HepG2 (cell line): Measurements from ENCODE around the gene CAD. TPM values are rescaled to one million over a fixed set of nuclear protein-coding genes. Genes with fewer than 3 reads are reported as not detected.

Source experiments
- ARID5B ChIP-seq: IDR thresholded peaks from 2 replicates; pipeline ENCODE4 v1.4.0; 2020; ENCODE audit warnings: mild to moderate bottlenecking, missing genetic modification reagents
- ATF7 ChIP-seq, 2 experiments: fragments of 450-650 bp in 1 of 2; sonication (generic) in 1 of 2; formaldehyde crosslinking in 1 of 2; IDR thresholded peaks; 2 replicates each; pipeline versions ENCODE4 v1.4.0 to v1.6.1; 2016 to 2020; ENCODE audit warnings: antibody characterized with exemption in 1 of 2, mild to moderate bottlenecking in 1 of 2, missing genetic modification reagents in 1 of 2
- BRCA1 ChIP-seq: sonication (generic); formaldehyde crosslinking; IDR thresholded peaks from 2 replicates; pipeline ENCODE4 v1.4.0; 2020; ENCODE audit warnings: missing genetic modification reagents
- CBX5 ChIP-seq: sonication (generic); formaldehyde crosslinking; IDR thresholded peaks from 2 replicates; pipeline ENCODE4 v1.4.0; 2020; ENCODE audit warnings: missing genetic modification reagents, borderline replicate concordance
- CENPBD1 ChIP-seq: sonication (generic); formaldehyde crosslinking; IDR thresholded peaks from 2 replicates; pipeline ENCODE4 v1.8.0; 2022; ENCODE audit warnings: missing genetic modification reagents, low read depth, mild to moderate bottlenecking, borderline replicate concordance
- ETV6 ChIP-seq: sonication (generic); formaldehyde crosslinking; conservative IDR thresholded peaks from 2 replicates; pipeline ENCODE4 v1.4.0; 2020; ENCODE audit warnings: missing genetic modification reagents
- FOXA3 ChIP-seq: IDR thresholded peaks from 2 replicates; pipeline ENCODE4 v1.6.1; 2016; ENCODE audit warnings: missing genetic modification reagents, missing compliant biosample characterization
- HNRNPK ChIP-seq: fragments of 200-400 bp; formaldehyde crosslinking; IDR thresholded peaks from 2 replicates; pipeline ENCODE4 v1.6.1; 2018; ENCODE audit warnings: low read length, low read depth, moderate library complexity, mild to moderate bottlenecking; ENCODE audit not compliant: poor library complexity, severe bottlenecking
- MAFG ChIP-seq: sonication (generic); formaldehyde crosslinking; IDR thresholded peaks from 2 replicates; pipeline ENCODE4 v1.5.1; 2020; ENCODE audit warnings: mild to moderate bottlenecking, missing genetic modification reagents
- NFIC ChIP-seq: IDR thresholded peaks from 2 replicates; pipeline ENCODE4 v1.6.1; 2012; ENCODE audit warnings: mild to moderate bottlenecking, low read length, inconsistent platforms
- PHF21A ChIP-seq: sonication (generic); formaldehyde crosslinking; IDR thresholded peaks from 2 replicates; pipeline ENCODE4 v1.5.0; 2020; ENCODE audit warnings: mild to moderate bottlenecking, missing genetic modification reagents
- PLRG1 ChIP-seq: fragments of 450-650 bp; conservative IDR thresholded peaks from 2 replicates; pipeline ENCODE4 v1.6.1; 2016
- RBM22 ChIP-seq: fragments of 200-400 bp; formaldehyde crosslinking; optimal IDR thresholded peaks from 2 replicates; pipeline ENCODE3; 2017; ENCODE audit warnings: mild to moderate bottlenecking, low read length, moderate library complexity
- SIX4 ChIP-seq: sonication (generic); formaldehyde crosslinking; IDR thresholded peaks from 2 replicates; pipeline ENCODE4 v1.4.0; 2020; ENCODE audit warnings: missing genetic modification reagents
- SNAPC5 ChIP-seq: sonication (generic); formaldehyde crosslinking; IDR thresholded peaks from 2 replicates; pipeline ENCODE4 v1.8.1; 2023; ENCODE audit warnings: mild to moderate bottlenecking, missing genetic modification reagents, borderline replicate concordance
- TMF1 ChIP-seq: sonication (generic); formaldehyde crosslinking; IDR thresholded peaks from 2 replicates; pipeline ENCODE4 v1.8.1; 2022; ENCODE audit warnings: low read depth, missing genetic modification reagents
- XRCC5 ChIP-seq: fragments of 200-400 bp; formaldehyde crosslinking; optimal IDR thresholded peaks from 2 replicates; pipeline ENCODE3; 2017; ENCODE audit warnings: mild to moderate bottlenecking, low read length
- ZNF224 ChIP-seq: sonication (generic); formaldehyde crosslinking; IDR thresholded peaks from 2 replicates; pipeline ENCODE4 v1.5.0; 2020; ENCODE audit warnings: mild to moderate bottlenecking, missing genetic modification reagents
- ZNF256 ChIP-seq: sonication (generic); formaldehyde crosslinking; conservative IDR thresholded peaks from 2 replicates; pipeline ENCODE4 v1.4.0; 2020; ENCODE audit warnings: missing genetic modification reagents
- ZNF3 ChIP-seq: IDR thresholded peaks from 2 replicates; pipeline ENCODE4 v1.7.0; 2017; ENCODE audit warnings: inconsistent platforms
- ZNF337 ChIP-seq: sonication (generic); formaldehyde crosslinking; IDR thresholded peaks from 2 replicates; pipeline ENCODE4 v1.5.1; 2020; ENCODE audit warnings: missing genetic modification reagents, low read depth, mild to moderate bottlenecking, borderline replicate concordance
- ZNF557 ChIP-seq: sonication (generic); formaldehyde crosslinking; IDR thresholded peaks from 2 replicates; pipeline ENCODE4 v1.4.0; 2020; ENCODE audit warnings: missing genetic modification reagents
- ZSCAN22 ChIP-seq: sonication (generic); formaldehyde crosslinking; IDR thresholded peaks from 2 replicates; pipeline ENCODE4 v1.4.0; 2020; ENCODE audit warnings: mild to moderate bottlenecking, missing genetic modification reagents
- polyA plus RNA-seq, 8 experiments: library from polyadenylated mRNA; depleted of rRNA in 3 of 8; stranded (reverse) in 7 of 8; unstranded in 1 of 8; fragments of >200 nt; fragmentation: Illumina TruSeq in 4 of 8; extraction: Trizol in 4 of 8; gene quantifications; 2 replicates each; pipeline versions ENCODE4 v1.2.1 to v1.2.3, GENCODE V29; 2011 to 2016; ENCODE audit warnings: low read depth in 4 of 8, missing spikeins in 1 of 8, mixed read lengths in 1 of 8; ENCODE audit not compliant: insufficient read depth in 1 of 8
- total RNA-seq, 5 experiments: library from RNA; depleted of rRNA; stranded (reverse); fragments of >200 nt; fragmentation: Illumina TruSeq; extraction: Trizol; gene quantifications; 2 replicates each; pipeline ENCODE4 v1.2.3, GENCODE V29; 2016; ENCODE audit warnings: low read depth in 1 of 5
- TF ChIP-seq, protein P1 (sequence below): sonication (generic); formaldehyde crosslinking; IDR thresholded peaks from 2 replicates; pipeline ENCODE4 v1.4.0; 2020; ENCODE audit warnings: missing genetic modification reagents

Gene CAD
- total and polyA plus RNA-seq, 2 of the 13 experiments (the other 11 are each of a cell fraction or from before 2014, with no cell fraction given): 21.7 to 37.0 TPM

- TF ChIP-seq PHF21A (no peak), RBM22 (no peak), TMF1 (CRISPR knock-in tag) (peak; percentile 72; the same call in 1 of the 2 replicates), FOXA3 (CRISPR knock-in tag) (no peak), NFIC (no peak), ZNF256 (CRISPR knock-in tag) (peak; percentile 26; the same call in 1 of the 2 replicates), CENPBD1 (CRISPR knock-in tag) (no peak), CBX5 (no peak), ZNF557 (CRISPR knock-in tag) (0 out of 2 replicates have a peak, but pooled peaks have one; percentile 56), PLRG1 (no peak), HNRNPK (peak; percentile 48), ZNF224 (CRISPR knock-in tag) (no peak), ATF7 (IDR thresholded peaks at IDR 0.05) (no peak), ATF7 (CRISPR knock-in tag; IDR thresholded peaks at IDR 0.05) (no peak), ZNF337 (CRISPR knock-in tag) (no peak), ARID5B (CRISPR knock-in tag) (peak; percentile 35; the same call in 1 of the 2 replicates), MAFG (no peak), SNAPC5 (CRISPR knock-in tag) (no peak), ZSCAN22 (no peak), ETV6 (CRISPR knock-in tag) (0 out of 2 replicates have a peak, but pooled peaks have one; percentile 58), ZNF3 (CRISPR knock-in tag) (no peak), XRCC5 (no peak), SIX4 (CRISPR knock-in tag) (no peak), BRCA1 (CRISPR knock-in tag) (no peak)
- TF ChIP-seq, protein P1, sequence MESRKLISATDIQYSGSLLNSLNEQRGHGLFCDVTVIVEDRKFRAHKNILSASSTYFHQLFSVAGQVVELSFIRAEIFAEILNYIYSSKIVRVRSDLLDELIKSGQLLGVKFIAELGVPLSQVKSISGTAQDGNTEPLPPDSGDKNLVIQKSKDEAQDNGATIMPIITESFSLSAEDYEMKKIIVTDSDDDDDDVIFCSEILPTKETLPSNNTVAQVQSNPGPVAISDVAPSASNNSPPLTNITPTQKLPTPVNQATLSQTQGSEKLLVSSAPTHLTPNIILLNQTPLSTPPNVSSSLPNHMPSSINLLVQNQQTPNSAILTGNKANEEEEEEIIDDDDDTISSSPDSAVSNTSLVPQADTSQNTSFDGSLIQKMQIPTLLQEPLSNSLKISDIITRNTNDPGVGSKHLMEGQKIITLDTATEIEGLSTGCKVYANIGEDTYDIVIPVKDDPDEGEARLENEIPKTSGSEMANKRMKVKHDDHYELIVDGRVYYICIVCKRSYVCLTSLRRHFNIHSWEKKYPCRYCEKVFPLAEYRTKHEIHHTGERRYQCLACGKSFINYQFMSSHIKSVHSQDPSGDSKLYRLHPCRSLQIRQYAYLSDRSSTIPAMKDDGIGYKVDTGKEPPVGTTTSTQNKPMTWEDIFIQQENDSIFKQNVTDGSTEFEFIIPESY (CRISPR knock-in tag): peak; percentile 29; the same call in 1 of the 2 replicates
These were observed at the start of gene CAD (continued) for GRCh38 chr2:27217173-27218121.
